Stimulated activated effector memory CD8-positive, alpha-beta T cell treated with anti-CD3 and anti-CD28 coated beads, Interleukin-12 subunit alpha, Interleukin-12 subunit beta, amount 100 ng/mL, for 72 hours (primary cell): Measurements from ENCODE around the gene ARHGAP30.
A peak's percentile ranks its signal among the peaks of the same experiment; 100 is the strongest.
"Not testable (repeated sequence)": the region's sequence is repeated elsewhere in the genome, so short reads cannot be mapped to it uniquely, and the experiment has no call there.

Experiments
- ATAC-seq: fragments of 150-1000 bp; cut with Tn5 transposase; 2 replicates; pipeline ENCODE4 v1.10.0; 2021
- DNase-seq, 2 donors: peaks; one replicate each; pipeline ENCODE4 v3.0.0; 2021 to 2022; ENCODE audit warnings: low spot score in 2 of 2
- H3K27ac Mint-ChIP-seq: one replicate; pipeline ENCODE4 v1.8.0; 2022; ENCODE audit warnings: mild to moderate bottlenecking, mixed read lengths
- H3K36me3 Mint-ChIP-seq: one replicate; pipeline ENCODE4 v1.8.0; 2022; ENCODE audit warnings: mild to moderate bottlenecking, mixed read lengths
- H3K4me1 Mint-ChIP-seq: one replicate; pipeline ENCODE4 v1.8.0; 2022; ENCODE audit warnings: mixed read lengths
- H3K4me3 Mint-ChIP-seq: one replicate; pipeline ENCODE4 v1.8.0; 2022; ENCODE audit warnings: mild to moderate bottlenecking, mixed read lengths
- H3K9me3 Mint-ChIP-seq: one replicate; pipeline ENCODE4 v1.8.0; 2022; ENCODE audit warnings: mixed read lengths

ARHGAP30 gene

GRCh38 chr1:161065681-161066080 is 4.0 kb downstream of the ARHGAP30 start:
- Mint-ChIP-seq H3K36me3 (peaks cover 96% of the 10 kb centered on the region), H3K4me1 (peaks cover 81% of the 10 kb centered on the region), H3K4me3 (peak overlapping the region; percentile 82), H3K27ac (peak overlapping the region; percentile 95)
- not testable (repeated sequence) for ATAC-seq, H3K9me3 Mint-ChIP-seq, DNase-seq

GRCh38 chr1:161063936-161064335 is 5.8 kb downstream of the ARHGAP30 start:
- not testable (repeated sequence) for DNase-seq, ATAC-seq
- H3K36me3 Mint-ChIP-seq: peaks cover 100% of the 10 kb centered on the region

GRCh38 chr1:161061419-161061818 is 8.3 kb downstream of the ARHGAP30 start:
- H3K27ac Mint-ChIP-seq: peak overlapping the region; percentile 83
- peaks cover 100% of the 10 kb centered on the region for H3K36me3 Mint-ChIP-seq

More at GRCh38 chr1:161063936-161064335, 5.8 kb downstream of the ARHGAP30 start:
- not testable (repeated sequence) for H3K9me3 Mint-ChIP-seq
- Mint-ChIP-seq H3K4me3 (peak overlapping the region; percentile 82), H3K27ac (peak overlapping the region; percentile 95), H3K4me1 (peaks cover 82% of the 10 kb centered on the region)

GRCh38 chr1:161059293-161059692 is 10.4 kb downstream of the ARHGAP30 start:
- Mint-ChIP-seq H3K27ac (peak overlapping the region; percentile 83), H3K36me3 (peaks cover 100% of the 10 kb centered on the region), H3K9me3 (no peaks in the 10 kb centered on the region), H3K4me1 (peaks cover 62% of the 10 kb centered on the region), H3K4me3 (no peak overlapping the region)
- DNase-seq (no peak), ATAC-seq (no peak)

More at GRCh38 chr1:161061419-161061818, 8.3 kb downstream of the ARHGAP30 start:
- no peak overlapping the region for H3K4me3 Mint-ChIP-seq
- no peak for ATAC-seq
- DNase-seq: no peak
- peaks cover 68% of the 10 kb centered on the region for H3K4me1 Mint-ChIP-seq
- no peaks in the 10 kb centered on the region for H3K9me3 Mint-ChIP-seq

GRCh38 chr1:161054805-161055204 is 14.9 kb downstream of the ARHGAP30 start:
- DNase-seq (no peak), ATAC-seq (no peak)
- Mint-ChIP-seq H3K36me3 (peaks cover 100% of the 10 kb centered on the region), H3K27ac (no peak overlapping the region), H3K4me1 (peaks cover 41% of the 10 kb centered on the region), H3K4me3 (no peak overlapping the region), H3K9me3 (no peaks in the 10 kb centered on the region)

DNA sequence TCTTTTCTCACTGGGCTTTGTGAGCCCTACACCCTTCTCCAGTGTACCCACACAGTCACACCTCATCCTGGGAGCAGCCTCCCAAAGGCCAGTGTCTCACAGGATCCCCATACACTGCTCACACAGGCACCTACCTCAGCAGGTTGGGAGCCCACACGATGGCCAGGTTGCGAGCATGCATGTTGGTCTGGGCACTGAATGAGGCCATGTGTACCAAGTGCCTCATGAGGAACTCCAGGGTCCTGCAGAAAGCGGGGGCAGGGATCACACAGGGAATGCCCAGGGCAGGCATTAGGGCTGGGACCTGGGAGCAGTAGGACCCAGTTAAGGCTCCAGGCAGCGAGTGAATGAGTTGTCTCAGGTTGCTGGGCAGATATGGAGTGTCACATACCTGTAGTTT is 15.5 kb downstream of the ARHGAP30 start:
- H3K36me3 Mint-ChIP-seq: peaks cover 100% of the 10 kb centered on the region
- H3K27ac Mint-ChIP-seq: peak overlapping the region; percentile 50
- peaks cover 39% of the 10 kb centered on the region for H3K4me1 Mint-ChIP-seq
- no peak for DNase-seq
- no peaks in the 10 kb centered on the region for H3K9me3 Mint-ChIP-seq
- no peak for ATAC-seq
- H3K4me3 Mint-ChIP-seq: no peak overlapping the region

- H3K4me1 Mint-ChIP-seq: peaks cover 48% of the 10 kb centered on the region
- H3K9me3 Mint-ChIP-seq: no peaks in the 10 kb centered on the region
- no peak overlapping the region for H3K4me3 Mint-ChIP-seq
- peaks cover 100% of the 10 kb centered on the region for H3K36me3 Mint-ChIP-seq
- DNase-seq: no peak
- peak overlapping the region; percentile 77 for H3K27ac Mint-ChIP-seq
- no peak for ATAC-seq
These were observed 16.8 kb downstream of the ARHGAP30 start for GRCh38 chr1:161052899-161053298.

- peak overlapping the region; percentile 77 for H3K27ac Mint-ChIP-seq
- H3K4me1 Mint-ChIP-seq: peaks cover 49% of the 10 kb centered on the region
- no peak for DNase-seq
- ATAC-seq: no peak
- H3K36me3 Mint-ChIP-seq: peaks cover 100% of the 10 kb centered on the region
- no peaks in the 10 kb centered on the region for H3K9me3 Mint-ChIP-seq
- no peak overlapping the region for H3K4me3 Mint-ChIP-seq
These were observed 18.5 kb downstream of the ARHGAP30 start for GRCh38 chr1:161051219-161051618.

GRCh38 chr1:161048949-161049722 is 20.6 kb downstream of the ARHGAP30 start:
- Mint-ChIP-seq H3K36me3 (peaks cover 100% of the 10 kb centered on the region), H3K27ac (peak overlapping the region; percentile 99), H3K4me3 (no peak overlapping the region), H3K9me3 (no peaks in the 10 kb centered on the region), H3K4me1 (peaks cover 59% of the 10 kb centered on the region)
- DNase-seq: no peak
- no peak for ATAC-seq

GRCh38 chr1:161047436-161048420 is 22.0 kb downstream of the ARHGAP30 start:
- H3K27ac Mint-ChIP-seq: peak overlapping the region; percentile 99
- peaks cover 94% of the 10 kb centered on the region for H3K36me3 Mint-ChIP-seq
- ATAC-seq: no peak
- peak overlapping the region; percentile 85 for H3K4me3 Mint-ChIP-seq
- H3K4me1 Mint-ChIP-seq: peaks cover 59% of the 10 kb centered on the region
- no peaks in the 10 kb centered on the region for H3K9me3 Mint-ChIP-seq
- no peak for DNase-seq

- DNase-seq: no peak
- peak overlapping the region; percentile 99 for H3K27ac Mint-ChIP-seq
- no peak for ATAC-seq
- peak overlapping the region; percentile 85 for H3K4me3 Mint-ChIP-seq
- H3K36me3 Mint-ChIP-seq: peaks cover 94% of the 10 kb centered on the region
- H3K9me3 Mint-ChIP-seq: no peaks in the 10 kb centered on the region
- peaks cover 61% of the 10 kb centered on the region for H3K4me1 Mint-ChIP-seq
These were observed 23.0 kb downstream of the ARHGAP30 start for GRCh38 chr1:161046605-161047228.

DNA sequence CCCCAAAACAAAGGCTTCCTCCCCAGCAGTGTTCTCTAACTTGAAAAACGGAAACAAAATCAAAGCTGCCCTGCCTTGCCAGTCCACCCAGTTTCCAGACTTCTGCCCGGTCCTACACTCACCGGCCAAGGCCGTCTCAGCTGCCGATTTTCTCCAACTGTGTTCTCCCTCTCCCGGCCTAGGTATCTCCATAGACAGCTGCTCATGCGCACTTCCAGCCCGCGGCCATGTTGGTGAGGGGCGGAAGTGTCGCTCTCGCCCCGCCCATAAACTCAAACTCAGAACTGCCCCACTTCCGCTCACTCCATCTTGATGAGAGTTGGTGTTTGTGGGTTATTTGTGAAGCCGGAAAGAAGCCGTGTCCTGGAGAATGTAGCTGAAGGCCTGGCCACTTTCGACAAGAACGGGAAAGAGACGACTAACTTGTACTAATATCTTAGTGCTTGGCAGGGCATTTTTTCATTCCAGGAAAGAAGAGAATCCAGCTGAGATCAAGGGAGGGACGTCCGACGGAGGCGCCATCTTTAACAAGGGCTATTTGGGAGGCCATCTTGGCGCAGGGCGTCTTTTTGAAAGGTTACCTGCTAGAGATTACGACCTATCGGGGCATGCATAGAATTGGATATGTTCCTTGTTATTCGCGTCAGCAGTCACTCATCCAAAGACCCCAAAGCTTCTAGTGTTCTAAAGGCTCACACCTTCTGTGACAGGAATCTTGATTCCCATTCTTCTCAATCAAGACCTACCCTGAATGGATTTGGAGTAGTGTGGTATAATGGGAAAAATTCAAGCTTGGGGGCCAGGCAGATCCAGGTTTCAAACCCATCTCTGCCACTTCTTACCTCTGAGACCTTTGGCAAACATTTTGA is 23.7 kb downstream of the ARHGAP30 start, which contains the start of gene USF1:
USF1 (minus strand) TSS at position 242 of the 869 bp plus-strand sequence. CDS start 2,702 bp downstream, outside the sequence.
- Mint-ChIP-seq H3K4me3 (peak within 1 kb of the TSS; percentile 85), H3K36me3 (peaks cover 94% of the 10 kb centered on the region), H3K27ac (peak within 1 kb of the TSS; percentile 99), H3K4me1 (peaks cover 68% of the 10 kb centered on the region), H3K9me3 (no peaks in the 10 kb centered on the region)
- peak; percentile 79 to 97 for DNase-seq
- peak; percentile 90 for ATAC-seq

GRCh38 chr1:161044908-161045735 is 24.6 kb downstream of the ARHGAP30 start:
- Mint-ChIP-seq H3K27ac (peak overlapping the region; percentile 99), H3K36me3 (peaks cover 94% of the 10 kb centered on the region), H3K9me3 (no peaks in the 10 kb centered on the region), H3K4me1 (peaks cover 68% of the 10 kb centered on the region), H3K4me3 (peak overlapping the region; percentile 85)
- ATAC-seq: peak; percentile 66
- DNase-seq: peak; percentile 41 to 85
